ENCODE data around the gene APBA1. TPM values are rescaled to one million over a fixed set of nuclear protein-coding genes. Genes with fewer than 3 reads are reported as not detected.

Gene APBA1
- total RNA-seq, 4 donors from 2014 or later, result 1.3 to 8.0 (median 1.7) TPM

- TF ChIP-seq, protein P1, sequence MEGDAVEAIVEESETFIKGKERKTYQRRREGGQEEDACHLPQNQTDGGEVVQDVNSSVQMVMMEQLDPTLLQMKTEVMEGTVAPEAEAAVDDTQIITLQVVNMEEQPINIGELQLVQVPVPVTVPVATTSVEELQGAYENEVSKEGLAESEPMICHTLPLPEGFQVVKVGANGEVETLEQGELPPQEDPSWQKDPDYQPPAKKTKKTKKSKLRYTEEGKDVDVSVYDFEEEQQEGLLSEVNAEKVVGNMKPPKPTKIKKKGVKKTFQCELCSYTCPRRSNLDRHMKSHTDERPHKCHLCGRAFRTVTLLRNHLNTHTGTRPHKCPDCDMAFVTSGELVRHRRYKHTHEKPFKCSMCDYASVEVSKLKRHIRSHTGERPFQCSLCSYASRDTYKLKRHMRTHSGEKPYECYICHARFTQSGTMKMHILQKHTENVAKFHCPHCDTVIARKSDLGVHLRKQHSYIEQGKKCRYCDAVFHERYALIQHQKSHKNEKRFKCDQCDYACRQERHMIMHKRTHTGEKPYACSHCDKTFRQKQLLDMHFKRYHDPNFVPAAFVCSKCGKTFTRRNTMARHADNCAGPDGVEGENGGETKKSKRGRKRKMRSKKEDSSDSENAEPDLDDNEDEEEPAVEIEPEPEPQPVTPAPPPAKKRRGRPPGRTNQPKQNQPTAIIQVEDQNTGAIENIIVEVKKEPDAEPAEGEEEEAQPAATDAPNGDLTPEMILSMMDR (IDR thresholded peaks at IDR 0.05), result no peak
- TF ChIP-seq POLR2A (IDR thresholded peaks at IDR 0.05), result no peak
- Histone ChIP-seq H3K27ac (no peak overlapping the region), H3K9me3 (no peaks in the 10 kb centered on the region), H3K27me3 (no peaks in the 10 kb centered on the region), H3K4me3 (no peak overlapping the region), H3K4me1 (peaks cover 0 to 14% (median 5%) of the 10 kb centered on the region in 3 donors), H3K36me3 (no peaks in the 10 kb centered on the region)
- no peak for DNase-seq
- intact Hi-C loops (cut with DNase I), result no loop called here
- 70 to 86% methylated on average over 3 to 4 of the region's 4 CpGs for WGBS, 2 donors
Measured at GRCh38 chr9:69573651-69574050, 98.5 kb downstream of the APBA1 start.

DNA sequence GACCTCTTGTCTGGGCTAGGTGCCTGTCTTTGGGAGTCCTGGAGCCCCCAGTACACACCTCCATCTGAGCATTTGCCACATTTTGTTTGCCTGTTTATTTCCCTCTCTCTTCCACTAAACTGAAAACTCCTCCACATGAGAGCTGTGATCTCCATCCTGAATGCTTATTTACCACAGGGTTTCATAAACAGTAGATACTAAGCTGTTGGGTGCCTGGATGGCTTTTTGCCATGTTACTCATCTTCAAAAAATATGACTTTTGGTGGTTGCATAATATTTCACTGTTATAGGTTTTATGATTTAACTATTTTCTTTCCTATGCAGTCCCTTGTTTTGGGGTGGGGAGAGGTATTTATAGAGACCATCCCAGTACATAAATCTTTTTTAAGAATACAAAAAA, 99.6 kb downstream of the APBA1 start:
- peaks cover 0 to 14% (median 5%) of the 10 kb centered on the region in 3 donors for H3K4me1 ChIP-seq
- DNase-seq, result no peak
- no peaks in the 10 kb centered on the region for H3K36me3 ChIP-seq
- no peak overlapping the region for H3K4me3 ChIP-seq
- intact Hi-C loops (cut with DNase I), result no loop called here
- H3K9me3 ChIP-seq, result no peaks in the 10 kb centered on the region
- H3K27me3 ChIP-seq, result no peaks in the 10 kb centered on the region
- no peak overlapping the region for H3K27ac ChIP-seq
- no peak for TF ChIP-seq POLR2A (IDR thresholded peaks at IDR 0.05)
- TF ChIP-seq, protein P1 (IDR thresholded peaks at IDR 0.05), result no peak

DNA sequence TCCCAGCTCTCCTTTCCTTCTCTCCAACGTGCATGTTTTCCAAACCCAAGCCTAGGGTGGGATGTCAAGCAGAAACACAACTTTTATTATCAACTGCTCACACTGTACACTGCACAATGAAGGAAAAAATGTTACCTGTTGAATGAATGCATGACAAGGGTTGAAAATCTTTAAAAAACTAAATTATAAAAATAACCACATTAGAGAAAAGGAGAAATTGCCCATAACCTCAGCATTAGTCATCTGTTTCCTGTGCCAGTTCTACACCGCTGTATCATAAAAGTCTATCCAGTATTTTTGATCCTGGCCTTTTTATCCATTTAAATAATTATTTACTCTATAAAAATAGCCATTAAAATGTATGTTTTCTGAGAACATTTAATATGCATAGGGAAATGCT, 101.1 kb downstream of the APBA1 start:
- Histone ChIP-seq H3K27me3 (no peaks in the 10 kb centered on the region), H3K27ac (no peak overlapping the region), H3K4me1 (peaks cover 0 to 21% (median 5%) of the 10 kb centered on the region in 3 donors), H3K4me3 (no peak overlapping the region), H3K9me3 (no peaks in the 10 kb centered on the region), H3K36me3 (no peaks in the 10 kb centered on the region)
- intact Hi-C loops (cut with DNase I), result no loop called here
- TF ChIP-seq, protein P1 (IDR thresholded peaks at IDR 0.05), result no peak
- no peak for TF ChIP-seq POLR2A (IDR thresholded peaks at IDR 0.05)
- 48 to 51% methylated on average over 2 of the region's 2 CpGs for WGBS, 2 donors
- no peak for DNase-seq

DNA sequence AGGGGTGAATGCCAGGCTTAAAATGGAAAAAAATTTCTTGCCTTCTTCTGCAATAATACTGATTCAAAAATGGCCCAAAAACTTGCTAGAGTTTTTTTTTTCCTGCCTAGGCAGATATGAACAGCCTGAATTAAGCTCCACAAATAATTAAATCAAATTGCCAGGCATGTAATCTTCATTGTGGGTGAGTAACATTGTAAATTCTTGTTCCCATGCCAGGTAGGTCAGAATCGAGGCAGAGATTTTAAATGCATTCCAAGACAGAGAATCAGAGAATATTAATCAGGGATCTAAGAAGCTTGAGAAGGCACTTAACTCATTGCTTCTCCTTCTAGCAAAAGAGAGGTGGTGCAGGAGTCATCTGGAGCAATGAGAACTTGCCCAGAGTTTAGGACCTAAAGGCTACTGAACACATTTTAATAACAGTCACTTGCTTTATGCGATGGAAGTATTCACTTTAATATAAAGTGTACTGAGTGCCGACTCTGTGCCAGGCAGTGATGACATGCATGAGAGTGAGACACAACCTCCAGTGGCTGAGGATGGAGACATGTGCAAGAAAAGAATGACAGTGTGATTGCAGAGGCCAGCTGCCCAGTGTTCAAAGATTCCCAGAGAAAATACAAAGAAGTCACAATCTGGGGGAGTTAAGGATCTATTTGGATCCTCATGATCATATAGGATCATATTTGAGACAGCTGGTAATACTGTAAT, 102.3 kb downstream of the APBA1 start:
- Histone ChIP-seq H3K9me3 (no peaks in the 10 kb centered on the region), H3K4me3 (no peak overlapping the region), H3K4me1 (peaks cover 0 to 27% (median 5%) of the 10 kb centered on the region in 3 donors), H3K27ac (no peak overlapping the region), H3K27me3 (no peaks in the 10 kb centered on the region), H3K36me3 (no peaks in the 10 kb centered on the region)
- TF ChIP-seq, protein P1 (IDR thresholded peaks at IDR 0.05), result no peak
- TF ChIP-seq POLR2A (IDR thresholded peaks at IDR 0.05), result no peak
- WGBS, 2 donors, result 15 to 36% methylated on average over 3 of the region's 3 CpGs
- no peak for DNase-seq
- intact Hi-C loops (cut with DNase I), result no loop called here

- Histone ChIP-seq H3K27me3 (no peaks in the 10 kb centered on the region), H3K9me3 (no peaks in the 10 kb centered on the region), H3K4me3 (no peak overlapping the region), H3K36me3 (no peaks in the 10 kb centered on the region), H3K27ac (no peak overlapping the region), H3K4me1 (peaks cover 0 to 26% (median 3%) of the 10 kb centered on the region in 3 donors)
- WGBS, 2 donors, result 5 to 29% methylated on average over 1 of the region's 1 CpG
- DNase-seq, result no peak
- intact Hi-C loops (cut with DNase I), result no loop called here
- TF ChIP-seq POLR2A (IDR thresholded peaks at IDR 0.05), result no peak
- TF ChIP-seq, protein P1 (IDR thresholded peaks at IDR 0.05), result no peak
Measured at GRCh38 chr9:69564557-69564956, 107.6 kb downstream of the APBA1 start.
